ENCODE results near the gene HES4. TPM values are rescaled to one million over a fixed set of nuclear protein-coding genes. Genes with fewer than 3 reads are reported as not detected.

HES4 gene
- polyA plus RNA-seq, 1 experiment: 0.68 TPM

DNA sequence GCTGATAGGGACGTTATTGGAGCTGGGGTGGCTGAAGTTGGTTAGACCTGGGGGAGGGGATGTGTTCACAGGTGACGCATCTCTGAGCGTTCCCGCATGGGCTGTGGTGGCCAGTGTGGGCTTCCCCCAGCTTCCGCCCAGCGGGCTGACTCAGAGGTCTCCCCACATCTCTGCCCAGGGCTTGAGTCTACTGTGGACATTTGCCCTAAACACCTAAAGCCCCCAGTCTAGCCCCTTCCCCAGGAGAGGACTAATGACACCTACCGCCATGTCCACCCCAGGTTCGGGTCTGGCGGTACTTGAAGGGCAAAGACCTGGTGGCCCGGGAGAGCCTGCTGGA, 22.0 kb upstream of the HES4 start:
- Histone ChIP-seq H3K27ac (ENCODE audit: low read depth, low read length) (no peak overlapping the region), H3K27me3 (ENCODE audit: control insufficient read depth, insufficient read depth, low read length) (no peaks in the 10 kb centered on the region), H3K4me3 (ENCODE audit: low read depth, low read length) (peak overlapping the region; percentile 66), H3K9me3 (ENCODE audit: control insufficient read depth, insufficient read depth, low read length) (no peaks in the 10 kb centered on the region; the same call in 1 of the 2 replicates)
- TF ChIP-seq, protein P1, sequence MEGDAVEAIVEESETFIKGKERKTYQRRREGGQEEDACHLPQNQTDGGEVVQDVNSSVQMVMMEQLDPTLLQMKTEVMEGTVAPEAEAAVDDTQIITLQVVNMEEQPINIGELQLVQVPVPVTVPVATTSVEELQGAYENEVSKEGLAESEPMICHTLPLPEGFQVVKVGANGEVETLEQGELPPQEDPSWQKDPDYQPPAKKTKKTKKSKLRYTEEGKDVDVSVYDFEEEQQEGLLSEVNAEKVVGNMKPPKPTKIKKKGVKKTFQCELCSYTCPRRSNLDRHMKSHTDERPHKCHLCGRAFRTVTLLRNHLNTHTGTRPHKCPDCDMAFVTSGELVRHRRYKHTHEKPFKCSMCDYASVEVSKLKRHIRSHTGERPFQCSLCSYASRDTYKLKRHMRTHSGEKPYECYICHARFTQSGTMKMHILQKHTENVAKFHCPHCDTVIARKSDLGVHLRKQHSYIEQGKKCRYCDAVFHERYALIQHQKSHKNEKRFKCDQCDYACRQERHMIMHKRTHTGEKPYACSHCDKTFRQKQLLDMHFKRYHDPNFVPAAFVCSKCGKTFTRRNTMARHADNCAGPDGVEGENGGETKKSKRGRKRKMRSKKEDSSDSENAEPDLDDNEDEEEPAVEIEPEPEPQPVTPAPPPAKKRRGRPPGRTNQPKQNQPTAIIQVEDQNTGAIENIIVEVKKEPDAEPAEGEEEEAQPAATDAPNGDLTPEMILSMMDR (IDR thresholded peaks at IDR 0.05; ENCODE audit: low read depth, low read length): no peak
- POLR2A ChIA-PET: interaction anchor here (0.7 to 1.4 kb wide), 3 partner anchors 20 to 110 kb away, joined by 3 to 6 read pairs (median 4); no protein-coding TSS in a partner anchor
- no peak for DNase-seq (ENCODE audit: low read depth, low spot score)
- CTCF ChIA-PET: interaction anchor here (0.6 kb wide), 1 partner anchor 80 kb away, joined by 3 read pairs; no protein-coding TSS in a partner anchor

DNA sequence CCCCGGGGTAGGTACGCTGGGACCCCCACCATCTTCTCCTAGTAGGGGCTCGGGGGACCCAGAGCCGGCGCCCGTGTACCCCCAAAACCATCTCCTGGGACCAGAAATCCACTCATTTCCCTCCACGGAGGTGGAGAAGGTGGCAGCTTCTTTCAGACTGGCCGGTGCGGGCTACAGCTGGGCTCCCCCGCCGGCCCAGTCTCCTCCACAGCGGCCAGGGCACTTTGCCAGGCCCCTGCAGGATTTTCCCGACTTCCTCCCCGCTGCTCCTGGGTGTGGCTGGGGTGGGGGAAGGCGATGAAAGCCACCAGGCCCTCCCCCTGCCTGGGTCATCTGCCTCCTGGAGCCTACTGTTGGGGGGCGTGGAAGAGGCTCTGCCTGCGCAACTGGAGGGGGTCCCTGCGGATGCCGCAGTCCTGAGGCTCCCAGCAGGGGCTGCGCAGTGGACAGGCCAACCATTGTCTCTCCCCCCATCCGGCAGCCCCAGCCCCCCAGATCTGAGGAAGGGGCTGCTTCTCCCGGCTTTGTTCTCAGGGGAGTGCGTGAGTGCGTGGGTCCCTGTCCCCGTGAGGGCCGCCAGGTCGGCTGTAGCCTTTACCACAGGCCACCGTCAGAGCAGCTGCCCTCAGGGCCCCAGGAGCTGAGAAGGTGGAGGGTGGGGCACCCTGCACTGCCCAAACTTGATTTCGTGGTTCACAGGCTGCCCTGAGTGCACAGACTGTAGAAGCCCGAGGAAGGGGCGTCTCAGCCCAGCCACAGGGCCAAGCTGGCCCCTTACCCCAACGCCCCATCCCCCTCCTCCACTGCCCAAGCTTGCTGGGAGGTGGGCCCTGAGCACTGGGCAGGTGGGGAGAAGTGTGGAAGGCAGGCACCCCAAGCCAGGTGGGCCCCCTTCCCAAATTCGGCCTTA, 21.4 kb upstream of the HES4 start:
- TF ChIP-seq, protein P1 (IDR thresholded peaks at IDR 0.05; ENCODE audit: low read depth, low read length): no peak
- CTCF ChIA-PET: interaction anchor here (0.6 kb wide), 1 partner anchor 79 kb away, joined by 3 read pairs; no protein-coding TSS in a partner anchor
- Histone ChIP-seq H3K27ac (ENCODE audit: low read depth, low read length) (peak overlapping the region; percentile 52), H3K9me3 (ENCODE audit: control insufficient read depth, insufficient read depth, low read length) (no peaks in the 10 kb centered on the region; the same call in 1 of the 2 replicates), H3K27me3 (ENCODE audit: control insufficient read depth, insufficient read depth, low read length) (no peaks in the 10 kb centered on the region), H3K4me3 (ENCODE audit: low read depth, low read length) (peak overlapping the region; percentile 66)
- POLR2A ChIA-PET: interaction anchor here (0.7 to 1.4 kb wide), 3 partner anchors 20 to 110 kb away, joined by 3 to 6 read pairs (median 4); no protein-coding TSS in a partner anchor
- DNase-seq (ENCODE audit: low read depth, low spot score): peak; percentile 15

DNA sequence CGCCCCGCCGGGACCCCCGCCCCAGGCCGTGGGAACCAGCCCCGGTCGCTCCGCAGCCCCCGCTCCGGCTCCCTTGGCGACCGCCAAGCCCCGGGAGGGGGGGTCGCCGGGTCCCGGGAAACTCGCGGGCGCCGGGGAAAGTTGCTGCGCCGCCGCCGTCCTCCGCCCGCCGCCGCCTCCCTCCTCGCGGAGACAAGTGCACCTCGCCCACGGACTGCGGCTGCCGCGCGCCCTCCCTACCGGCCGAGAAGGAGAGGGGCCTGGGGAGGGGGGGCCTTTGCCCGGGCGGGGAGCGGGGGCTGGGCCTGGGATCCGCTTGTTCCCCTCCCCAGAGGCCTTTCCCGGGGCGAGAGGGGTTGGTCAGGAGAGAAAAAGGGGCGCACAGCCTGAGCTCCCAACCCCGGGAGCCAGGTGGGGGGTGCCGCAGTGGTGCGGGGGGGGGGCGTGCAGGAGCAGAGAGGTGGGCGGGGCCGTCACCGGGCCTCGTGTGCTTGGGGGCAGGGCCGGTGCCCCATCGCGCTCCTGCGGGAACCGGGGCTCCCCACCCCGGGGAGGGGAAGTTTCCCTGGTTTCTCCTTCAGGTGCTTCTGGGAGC, 20.6 kb upstream of the HES4 start:
- DNase-seq (ENCODE audit: low read depth, low spot score): no peak
- H3K27ac ChIP-seq (ENCODE audit: low read depth, low read length): no peak overlapping the region
- peak overlapping the region; percentile 66 for H3K4me3 ChIP-seq (ENCODE audit: low read depth, low read length)
- ChIA-PET POLR2A (interaction anchor here (0.7 kb wide), 1 partner anchor 61 kb away, joined by 3 read pairs; the partner anchor contains the start of gene NOC2L), CTCF (interaction anchor here (0.6 kb wide), 1 partner anchor 18 kb away, joined by 9 read pairs; no protein-coding TSS in a partner anchor)
- TF ChIP-seq, protein P1 (IDR thresholded peaks at IDR 0.05; ENCODE audit: low read depth, low read length): no peak
- H3K27me3 ChIP-seq (ENCODE audit: control insufficient read depth, insufficient read depth, low read length): no peaks in the 10 kb centered on the region
- no peaks in the 10 kb centered on the region; the same call in 1 of the 2 replicates for H3K9me3 ChIP-seq (ENCODE audit: control insufficient read depth, insufficient read depth, low read length)

DNA sequence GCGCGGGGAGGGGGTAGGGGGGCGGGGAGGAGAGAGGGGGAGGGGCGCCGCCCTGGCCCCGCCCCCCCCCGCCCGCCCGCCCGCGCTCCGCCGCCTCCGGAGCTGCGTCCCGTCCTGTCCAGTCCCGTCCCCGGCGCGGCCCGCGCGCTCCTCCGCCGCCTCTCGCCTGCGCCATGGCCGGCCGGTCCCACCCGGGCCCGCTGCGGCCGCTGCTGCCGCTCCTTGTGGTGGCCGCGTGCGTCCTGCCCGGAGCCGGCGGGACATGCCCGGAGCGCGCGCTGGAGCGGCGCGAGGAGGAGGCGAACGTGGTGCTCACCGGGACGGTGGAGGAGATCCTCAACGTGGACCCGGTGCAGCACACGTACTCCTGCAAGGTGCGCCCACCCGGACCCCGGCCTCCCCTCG, 20.1 kb upstream of the HES4 start, which contains the start of gene AGRN:
TSS of gene AGRN (plus strand) at position 121 of the 405 bp plus-strand sequence. CDS start at position 174, 53 bp downstream.
- H3K27me3 ChIP-seq (ENCODE audit: control insufficient read depth, insufficient read depth, low read length): no peaks in the 10 kb centered on the region
- TF ChIP-seq, protein P1 (IDR thresholded peaks at IDR 0.05; ENCODE audit: low read depth, low read length): no peak
- DNase-seq (ENCODE audit: low read depth, low spot score): no peak
- POLR2A ChIA-PET: interaction anchor here (0.7 to 1.1 kb wide), 2 partner anchors 14 to 61 kb away, joined by 3 read pairs; partner anchors contain the start of gene NOC2L
- no peak within 1 kb of the TSS for H3K27ac ChIP-seq (ENCODE audit: low read depth, low read length)
- H3K9me3 ChIP-seq (ENCODE audit: control insufficient read depth, insufficient read depth, low read length): no peaks in the 10 kb centered on the region; the same call in 1 of the 2 replicates
- peak within 1 kb of the TSS; percentile 66 for H3K4me3 ChIP-seq (ENCODE audit: low read depth, low read length)
- CTCF ChIA-PET: interaction anchor here (0.6 to 1.4 kb wide), 2 partner anchors 13 to 18 kb away, joined by 3 to 9 read pairs; no protein-coding TSS in a partner anchor

Data from AG04450 (cell line).